K562 (cell line): ENCODE results near the gene MOXD1. TPM values are rescaled to one million over a fixed set of nuclear protein-coding genes. Genes with fewer than 3 reads are reported as not detected.

Source experiments
- ATAC-seq: fragments of 200-7000 bp; cut with Tn5 transposase; 3 replicates; pipeline ENCODE4 v1.9.1; 2020; ENCODE audit warnings: moderate library complexity
- BruUV-seq: library from RNA; stranded (reverse); fragments of 400-500 nt; replicated peaks from 2 replicates; lab custom pipeline; 2021; lab: Mats Ljungman, UMichigan
- CTCF ChIA-PET: fragments of 300-600 bp; formaldehyde crosslinking; extraction: SDS; loops from one replicate; lab custom pipeline; 2021; ENCODE audit warnings: low intra/inter-chr PET ratio; lab: Yijun Ruan, JAX
- POLR2A ChIA-PET: fragments of 300-600, 350-650 bp; sonication (Branson Sonifier 250); formaldehyde crosslinking; extraction: SDS; loops from one replicate; lab custom pipeline; 2021; ENCODE audit warnings: antibody characterized with exemption, inconsistent platforms; lab: Yijun Ruan, JAX
- DNase-seq, 4 experiments: peaks; one replicate each; pipeline versions ENCODE4 v3.0.0 to v3.0.0-alpha.2; 2011 to 2018; ENCODE audit warnings: low spot score in 3 of 4, mixed read lengths in 3 of 4; ENCODE audit errors: extremely low read depth in 1 of 4
- FAIRE-seq: peaks from 2 replicates; lab custom pipeline; 2011; peaks lifted over from hg19 to GRCh38; lab: Jason Lieb, UNC
- H2AFZ ChIP-seq: 2 replicates; pipeline ENCODE4 v1.6.0; 2011; ENCODE audit warnings: low read depth, low read length, control low read depth, inconsistent platforms
- H3K27ac ChIP-seq: fragments of 200-600 bp; 3 replicates; pipeline ENCODE4 v1.8.0; 2011; ENCODE audit warnings: low read depth, mild to moderate bottlenecking, control low read depth, inconsistent platforms, low read length, moderate library complexity, mixed read lengths; ENCODE audit errors: extremely low read depth
- H3K27me3 ChIP-seq, 2 experiments: fragments of 300-600 bp in 1 of 2; 2 replicates in 1 of 2; 3 replicates in 1 of 2; pipeline versions ENCODE4 v1.6.0 to v1.8.0; 2011; ENCODE audit warnings: inconsistent platforms in 2 of 2, low read length in 2 of 2, mild to moderate bottlenecking in 1 of 2, mixed read lengths in 1 of 2, moderate library complexity in 1 of 2; ENCODE audit not compliant: control insufficient read depth in 2 of 2, insufficient read depth in 2 of 2
- H3K36me3 ChIP-seq: fragments of 300-600 bp; 3 replicates; pipeline ENCODE4 v1.8.0; 2011; ENCODE audit warnings: mild to moderate bottlenecking, low read length, inconsistent platforms; ENCODE audit not compliant: control insufficient read depth, insufficient read depth
- H3K4me1 ChIP-seq, 2 experiments: fragments of 200-600 bp in 1 of 2; replicated peaks in 1 of 2; 2 replicates in 1 of 2; 3 replicates in 1 of 2; pipeline versions ENCODE4 v1.5.1 to v1.8.0; 2011; ENCODE audit warnings: inconsistent platforms in 2 of 2, low read length in 2 of 2, mild to moderate bottlenecking in 1 of 2, mixed read lengths in 1 of 2, moderate library complexity in 1 of 2; ENCODE audit not compliant: control insufficient read depth in 2 of 2, insufficient read depth in 2 of 2
- H3K4me2 ChIP-seq: 2 replicates; pipeline ENCODE4 v1.6.1; 2011; ENCODE audit warnings: low read length, control low read depth, inconsistent platforms, mixed read lengths; ENCODE audit not compliant: insufficient read depth
- H3K4me3 ChIP-seq: fragments of 200-600 bp; sonication (generic), shearing (Covaris generic); 2 replicates; pipeline ENCODE4 v1.5.1; 2016; ENCODE audit warnings: control low read depth, inconsistent platforms
- H3K79me2 ChIP-seq: fragments of 200-600 bp; 3 replicates; pipeline ENCODE4 v1.8.0; 2011; ENCODE audit warnings: low read length, inconsistent platforms; ENCODE audit not compliant: control insufficient read depth, insufficient read depth
- H3K9ac ChIP-seq, 2 experiments: 2 replicates each; pipeline versions ENCODE4 v1.6.0 to v1.6.1; 2011; ENCODE audit warnings: low read depth in 2 of 2, low read length in 2 of 2, control low read depth in 1 of 2, inconsistent platforms in 1 of 2, mild to moderate bottlenecking in 1 of 2, mixed read lengths in 1 of 2; ENCODE audit not compliant: insufficient read depth in 1 of 2
- H3K9me1 ChIP-seq: one replicate; pipeline ENCODE4 v1.6.0; 2011; ENCODE audit warnings: inconsistent platforms, mild to moderate bottlenecking, low read length, moderate library complexity; ENCODE audit not compliant: control insufficient read depth, insufficient read depth
- H3K9me3 ChIP-seq: replicated peaks from 2 replicates; pipeline ENCODE4 v1.5.1; 2011; ENCODE audit warnings: low read depth, low read length, inconsistent platforms; ENCODE audit not compliant: control insufficient read depth, insufficient read depth
- H4K20me1 ChIP-seq: replicated peaks from 2 replicates; pipeline ENCODE4 v1.6.1; 2011; ENCODE audit warnings: low read length, inconsistent platforms, mixed read lengths; ENCODE audit not compliant: control insufficient read depth, insufficient read depth
- AFF1 ChIP-seq, 2 experiments: fragments of 450-650 bp; IDR thresholded peaks; 2 replicates each; pipeline ENCODE4 v1.6.1; 2018; ENCODE audit warnings: mild to moderate bottlenecking in 2 of 2, low read depth in 1 of 2; ENCODE audit not compliant: partially characterized antibody in 2 of 2
- SRF ChIP-seq, 2 experiments: fragments of 250-450, 450-650 bp in 1 of 2; sonication (Bioruptor Pico) in 1 of 2; sonication (generic) in 1 of 2; formaldehyde crosslinking; IDR thresholded peaks; 2 replicates each; pipeline versions ENCODE4 v1.5.0 to v1.5.1; 2020 to 2022; ENCODE audit warnings: mild to moderate bottlenecking in 1 of 2, missing genetic modification reagents in 1 of 2
- TCF15 ChIP-seq: fragments of 250-450 bp; sonication (Bioruptor Pico); IDR thresholded peaks from 2 replicates; pipeline ENCODE4 v1.8.0; 2022; ENCODE audit warnings: moderate library complexity, mild to moderate bottlenecking, inconsistent platforms
- XRCC3 ChIP-seq: fragments of 450-650 bp; IDR thresholded peaks from 2 replicates; pipeline ENCODE4 v1.6.1; 2017; ENCODE audit warnings: mild to moderate bottlenecking, moderate library complexity
- ZNF140 ChIP-seq: fragments of 250-450 bp; sonication (Bioruptor Pico); IDR thresholded peaks from 2 replicates; pipeline ENCODE4 v1.8.0; 2021; ENCODE audit warnings: moderate library complexity, mild to moderate bottlenecking, inconsistent platforms
- WGBS: fragments of 100-300 bp; shearing (Covaris generic); methylation state at CpG from one replicate; pipeline ENCODE4 v1.1.6; 2016; ENCODE audit warnings: low coverage, mixed read lengths; ENCODE audit not compliant: insufficient coverage; ENCODE audit errors: missing lambda C conversion rate; 5-methylcytosine and 5-hydroxymethylcytosine counted together
- in situ Hi-C: fragments of 300-500 bp; cut with MboI; formaldehyde crosslinking; loops from 4 replicates; pipeline ENCODE4 v1.15.0; 2018; ENCODE audit warnings: inconsistent platforms, mixed read lengths
- intact Hi-C: fragments of 100-400 bp; cut with micrococcal nuclease; formaldehyde crosslinking; loops from 2 replicates; pipeline ENCODE4 v1.14.2; 2022
- polyA plus RNA-seq, 8 experiments: library from polyadenylated mRNA; depleted of rRNA in 4 of 8; stranded (reverse) in 5 of 8; unstranded in 3 of 8; fragments of >200 nt; fragmentation: Nextera tagmentation in 2 of 8; fragmentation: Illumina TruSeq in 1 of 8; extraction: Ambion mirVana in 2 of 8; extraction: Trizol in 1 of 8; gene quantifications; 2 replicates each; pipeline versions ENCODE4 v1.2.1 to v1.2.3, GENCODE V29; 2011 to 2014; ENCODE audit warnings: inconsistent platforms in 1 of 8, missing spikeins in 1 of 8
- total RNA-seq, 7 experiments: library from RNA; depleted of rRNA in 6 of 7; stranded (reverse); fragments of >200 nt in 6 of 7; fragmentation: Illumina TruSeq in 2 of 7; extraction: Trizol in 2 of 7; gene quantifications; 2 replicates each; pipeline versions ENCODE4 v1.2.1 to v1.2.3, GENCODE V29; 2011 to 2021; ENCODE audit warnings: low replicate concordance in 1 of 7
- TF ChIP-seq, protein P1 (sequence below): fragments of 250-450 bp; sonication (Bioruptor Pico); IDR thresholded peaks from 2 replicates; pipeline ENCODE4 v1.4.0; 2020; ENCODE audit warnings: mild to moderate bottlenecking

Gene MOXD1
- total and polyA plus RNA-seq, 9 of the 15 experiments (the other 6 are each of a cell fraction or from before 2014, with no cell fraction given): not detected

GRCh38 chr6:132268209-132268608, 133.1 kb downstream of the MOXD1 start:
- H2AFZ ChIP-seq: no peak overlapping the region
- H3K9ac ChIP-seq: no peak overlapping the region
- ChIA-PET POLR2A (no interaction called here), CTCF (no interaction called here)
- no peak overlapping the region for H3K27ac ChIP-seq
- in situ Hi-C loops (no loop called here), intact Hi-C loops (no loop called here)
- no peaks in the 10 kb centered on the region for H3K4me1 ChIP-seq
- no peaks in the 10 kb centered on the region for H4K20me1 ChIP-seq
- WGBS: 4% methylated on average over 2 of the region's 2 CpGs
- DNase-seq (no peak), ATAC-seq (no peak), FAIRE-seq (no peak)
- no peaks in the 10 kb centered on the region for H3K36me3 ChIP-seq
- no peak overlapping the region for H3K4me3 ChIP-seq
- no peaks in the 10 kb centered on the region for H3K9me3 ChIP-seq
- no peaks in the 10 kb centered on the region for H3K9me1 ChIP-seq
- no peak overlapping the region for H3K4me2 ChIP-seq
- no peaks in the 10 kb centered on the region for H3K27me3 ChIP-seq
- no TSS peak for BruUV-seq
- no peaks in the 10 kb centered on the region for H3K79me2 ChIP-seq
- TF ChIP-seq, protein P1, sequence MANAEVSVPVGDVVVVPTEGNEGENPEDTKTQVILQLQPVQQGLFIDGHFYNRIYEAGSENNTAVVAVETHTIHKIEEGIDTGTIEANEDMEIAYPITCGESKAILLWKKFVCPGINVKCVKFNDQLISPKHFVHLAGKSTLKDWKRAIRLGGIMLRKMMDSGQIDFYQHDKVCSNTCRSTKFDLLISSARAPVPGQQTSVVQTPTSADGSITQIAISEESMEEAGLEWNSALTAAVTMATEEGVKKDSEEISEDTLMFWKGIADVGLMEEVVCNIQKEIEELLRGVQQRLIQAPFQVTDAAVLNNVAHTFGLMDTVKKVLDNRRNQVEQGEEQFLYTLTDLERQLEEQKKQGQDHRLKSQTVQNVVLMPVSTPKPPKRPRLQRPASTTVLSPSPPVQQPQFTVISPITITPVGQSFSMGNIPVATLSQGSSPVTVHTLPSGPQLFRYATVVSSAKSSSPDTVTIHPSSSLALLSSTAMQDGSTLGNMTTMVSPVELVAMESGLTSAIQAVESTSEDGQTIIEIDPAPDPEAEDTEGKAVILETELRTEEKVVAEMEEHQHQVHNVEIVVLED (CRISPR knock-in tag): no peak
- TF ChIP-seq ZNF140 (CRISPR knock-in tag) (no peak), TCF15 (CRISPR knock-in tag) (no peak), AFF1 (IDR thresholded peaks at IDR 0.05; ENCODE audit: low read depth in 1 of 2, partially characterized antibody in 2 of 2) (no peak), XRCC3 (no peak), SRF (CRISPR knock-in tag; IDR thresholded peaks at IDR 0.05) (no peak)
